HG03457 (cell line): ENCODE measurements around the gene SYNCRIP.
"Not testable (repeated sequence)": the region's sequence is repeated elsewhere in the genome, so short reads cannot be mapped to it uniquely, and the experiment has no call there.

Experiments used
- ATAC-seq: cut with Tn5 transposase; IDR thresholded peaks from one replicate; pipeline ENCODE4 v1.9.1; 2021; ENCODE audit warnings: moderate number of reproducible peaks; ENCODE audit not compliant: unreplicated experiment

Gene SYNCRIP

DNA sequence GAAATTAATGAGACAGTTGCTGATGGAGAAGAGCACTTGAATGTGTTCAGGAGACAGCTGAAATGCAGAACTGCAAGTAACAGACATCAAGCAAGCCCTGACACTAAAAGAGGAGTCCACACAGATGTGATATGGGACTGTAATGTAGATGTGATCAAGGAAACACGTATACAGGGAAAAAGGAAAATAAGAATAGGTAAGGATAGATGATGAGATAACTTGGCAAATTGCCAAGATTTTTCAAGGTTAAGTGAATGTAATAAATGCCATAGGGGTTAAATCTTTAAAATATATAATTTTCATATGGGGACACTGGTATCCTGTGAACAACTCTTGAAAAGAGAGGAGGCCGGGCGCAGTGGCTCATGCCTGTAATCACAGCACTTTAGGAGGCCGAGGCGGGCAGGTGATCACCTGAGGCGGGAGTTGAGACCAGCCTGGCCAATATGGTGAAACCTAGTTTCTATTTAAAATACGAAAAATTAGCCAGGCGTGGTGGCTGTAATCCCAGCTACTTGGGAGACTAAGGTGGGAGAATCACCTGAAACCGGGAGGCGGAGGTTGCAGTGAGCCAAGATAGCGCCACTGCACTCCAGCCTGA lies 41.9 kb downstream of the SYNCRIP start:
- ATAC-seq: no peak

DNA sequence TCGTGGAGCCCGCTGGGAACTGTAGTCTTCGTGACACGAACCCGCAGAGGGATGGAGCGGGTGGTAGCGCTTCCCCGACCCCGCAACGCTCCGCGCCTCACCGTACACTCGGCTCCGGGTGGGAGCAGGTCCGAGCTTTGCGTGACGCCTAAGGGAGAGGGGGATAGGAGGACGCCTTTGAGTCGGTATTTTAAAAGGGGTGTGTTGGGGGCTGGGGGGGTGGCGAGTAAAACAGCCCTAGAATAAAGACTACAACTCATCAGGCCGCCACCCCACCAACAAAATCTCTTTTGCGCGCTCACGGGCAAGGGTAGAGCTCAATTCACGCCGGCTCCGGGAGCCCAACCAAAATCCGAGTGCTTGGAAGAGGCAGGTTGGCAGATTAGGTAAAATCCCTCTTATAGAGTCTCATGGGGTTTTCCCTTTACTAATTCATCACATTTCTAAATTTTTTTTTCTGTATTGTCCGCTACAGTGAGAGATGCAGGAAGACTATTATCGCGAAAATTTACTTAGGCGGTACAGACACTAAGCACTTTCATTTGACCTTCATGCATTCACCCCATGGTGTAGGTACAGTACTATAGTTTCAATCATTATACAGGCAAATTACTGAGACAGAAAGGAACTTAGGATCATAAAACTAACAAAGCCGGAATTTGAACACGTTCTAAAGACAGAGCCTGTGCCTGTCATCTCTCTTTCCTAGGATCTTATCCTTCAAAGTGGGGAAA lies 48.3 kb downstream of the SYNCRIP start:
- peak; percentile 0 for ATAC-seq

DNA sequence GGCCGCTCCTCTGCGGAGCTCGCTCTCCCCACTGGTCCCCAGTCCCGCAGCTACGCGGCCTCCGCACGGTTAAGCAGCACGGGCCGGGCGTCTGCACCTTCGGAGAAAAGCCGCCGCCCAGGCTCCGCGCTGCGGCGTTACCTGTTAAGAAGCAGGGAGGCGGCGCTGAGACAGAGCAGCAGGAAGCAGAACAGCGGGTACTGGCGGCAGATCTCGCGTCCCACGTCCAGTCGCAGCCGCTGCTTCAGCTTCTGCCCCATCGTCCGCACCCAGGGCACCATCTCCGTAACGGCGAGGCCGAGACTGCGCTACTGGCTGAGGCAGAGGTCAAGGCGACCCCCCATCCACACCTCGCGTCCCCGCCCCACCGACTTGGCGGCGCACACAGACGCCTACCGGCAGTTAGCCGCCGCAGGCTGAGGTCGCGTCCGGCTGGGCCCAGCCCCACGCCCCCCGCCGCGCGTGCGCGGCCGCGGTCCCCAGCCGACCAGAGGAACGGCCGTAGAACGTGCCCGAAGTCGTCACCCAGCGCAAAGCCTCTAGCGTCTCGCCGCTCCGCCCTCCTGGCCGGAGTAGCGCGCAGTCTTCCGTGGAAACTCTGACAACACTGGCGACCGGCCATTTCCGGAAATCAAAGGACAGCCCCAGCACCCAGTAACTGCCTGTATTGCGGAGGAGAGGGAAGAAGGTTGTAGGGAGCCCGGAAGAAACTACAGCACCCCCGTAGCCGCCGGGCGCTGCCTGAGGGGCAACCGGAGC lies 49.1 kb downstream of the SYNCRIP start, which contains the start of gene SNX14:
Gene SNX14, minus strand, starts transcription at position 421 of the 759 bp plus-strand sequence. Its CDS starts 140 bp downstream, at position 281.
- peak; percentile 92 for ATAC-seq

DNA sequence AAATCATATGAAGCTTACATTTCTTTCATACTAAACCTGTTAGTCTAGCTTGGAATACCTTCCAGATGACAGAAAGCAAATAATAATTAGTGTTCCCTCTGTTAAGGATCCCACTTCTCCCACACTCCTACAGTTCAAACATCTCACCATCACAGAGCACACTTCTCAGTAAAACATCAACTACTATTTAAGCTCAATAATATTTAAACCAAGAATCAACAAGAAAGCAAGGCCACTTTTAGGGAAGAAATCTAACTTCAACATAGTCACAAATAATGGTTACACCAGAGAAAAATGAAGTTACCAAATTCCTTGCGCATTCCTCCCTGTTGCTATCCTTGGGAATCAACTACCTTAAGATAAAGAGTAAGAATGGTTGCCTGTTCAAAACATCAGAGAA lies 50.7 kb downstream of the SYNCRIP start:
- no peak for ATAC-seq

DNA sequence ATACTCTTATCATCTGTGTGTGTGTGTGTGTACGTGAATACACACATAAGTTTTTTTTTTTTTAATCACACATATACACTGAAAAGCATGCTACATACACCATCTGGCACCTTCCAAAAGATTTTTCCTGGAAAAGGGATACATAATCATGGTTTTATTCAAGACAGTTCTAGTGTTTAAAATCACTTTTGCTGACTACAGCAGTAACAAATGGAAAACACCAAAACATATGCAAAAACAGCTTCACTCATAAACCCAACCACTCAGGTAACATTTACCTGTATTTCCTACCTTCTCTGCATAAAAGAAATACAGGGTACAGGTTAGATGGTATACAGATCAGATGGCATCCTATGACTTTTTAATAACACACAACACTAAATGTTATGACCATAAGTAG lies 51.5 kb downstream of the SYNCRIP start:
- no peak for ATAC-seq

DNA sequence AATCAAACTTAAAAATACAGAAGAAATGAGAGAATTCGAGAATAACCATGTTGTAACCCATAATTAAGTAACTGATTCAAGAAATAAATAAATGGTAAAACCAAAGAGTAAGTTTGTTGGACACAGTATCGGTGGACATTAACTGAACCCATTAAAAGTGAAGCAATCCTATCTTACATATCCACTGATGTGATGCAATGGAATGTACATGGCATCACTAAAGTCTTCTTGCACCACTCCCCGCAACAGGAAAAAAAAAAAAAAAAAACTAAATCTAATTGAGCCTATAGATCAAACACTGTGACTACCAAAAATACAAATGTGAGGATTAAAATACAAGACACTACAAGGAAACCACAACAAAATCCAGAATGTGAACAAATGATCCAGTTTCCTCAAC lies 56.9 kb downstream of the SYNCRIP start:
- ATAC-seq: no peak

DNA sequence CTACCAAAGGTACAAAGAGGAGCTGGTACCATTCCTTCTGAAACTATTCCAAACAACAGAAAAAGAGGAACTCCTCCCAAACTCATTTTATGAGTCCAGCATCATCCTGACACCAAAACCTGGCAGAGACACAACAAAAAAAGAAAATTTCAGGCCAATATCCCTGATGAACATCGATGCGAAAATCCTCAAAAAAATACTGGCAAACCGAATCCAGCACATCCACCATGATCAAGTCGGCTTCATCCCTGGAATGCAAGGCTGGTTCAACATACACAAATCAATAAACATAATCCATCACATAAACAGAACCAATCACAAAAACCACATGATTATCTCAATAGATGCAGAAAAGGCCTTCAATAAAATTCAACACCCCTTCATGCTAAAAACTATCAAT lies 59.9 kb downstream of the SYNCRIP start:
- ATAC-seq: not testable (repeated sequence)

DNA sequence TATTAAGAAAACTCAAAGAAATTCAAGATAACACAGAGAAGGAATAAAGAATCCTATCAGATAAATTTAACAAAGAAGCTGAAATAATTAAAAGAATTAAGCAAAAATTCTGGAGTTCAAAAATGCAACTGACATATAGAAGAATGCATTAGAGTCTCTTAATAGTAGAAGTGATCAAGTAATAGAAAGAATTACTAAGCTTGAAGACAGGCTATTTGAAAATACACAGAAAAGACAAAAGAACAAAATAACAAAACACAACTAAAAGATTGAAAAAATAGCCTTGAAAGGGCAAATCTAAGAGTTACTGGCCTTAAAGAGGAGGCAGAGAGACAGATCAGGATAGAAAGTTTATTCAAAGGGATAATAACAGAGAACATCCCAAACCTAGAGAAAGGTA lies 61.1 kb downstream of the SYNCRIP start:
- no peak for ATAC-seq

DNA sequence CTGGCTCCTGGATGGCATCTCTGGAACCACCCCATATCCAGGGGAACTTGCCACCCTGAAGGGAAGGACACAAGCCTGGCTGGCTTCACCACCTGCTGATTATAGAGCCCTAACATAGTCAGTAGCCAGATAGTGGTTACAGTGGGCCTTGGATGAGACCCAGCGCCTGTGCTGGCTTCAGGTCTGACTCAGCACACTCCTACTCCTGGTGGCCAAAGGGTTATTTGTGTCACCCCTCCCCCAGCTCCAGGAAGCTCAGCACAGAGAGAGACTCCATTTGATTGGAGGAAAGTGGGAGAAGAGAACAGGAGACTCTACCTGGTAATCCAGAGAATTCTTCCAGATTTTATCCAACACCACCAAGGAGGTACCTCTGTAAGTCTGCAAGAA lies 61.8 kb downstream of the SYNCRIP start:
- ATAC-seq: no peak

DNA sequence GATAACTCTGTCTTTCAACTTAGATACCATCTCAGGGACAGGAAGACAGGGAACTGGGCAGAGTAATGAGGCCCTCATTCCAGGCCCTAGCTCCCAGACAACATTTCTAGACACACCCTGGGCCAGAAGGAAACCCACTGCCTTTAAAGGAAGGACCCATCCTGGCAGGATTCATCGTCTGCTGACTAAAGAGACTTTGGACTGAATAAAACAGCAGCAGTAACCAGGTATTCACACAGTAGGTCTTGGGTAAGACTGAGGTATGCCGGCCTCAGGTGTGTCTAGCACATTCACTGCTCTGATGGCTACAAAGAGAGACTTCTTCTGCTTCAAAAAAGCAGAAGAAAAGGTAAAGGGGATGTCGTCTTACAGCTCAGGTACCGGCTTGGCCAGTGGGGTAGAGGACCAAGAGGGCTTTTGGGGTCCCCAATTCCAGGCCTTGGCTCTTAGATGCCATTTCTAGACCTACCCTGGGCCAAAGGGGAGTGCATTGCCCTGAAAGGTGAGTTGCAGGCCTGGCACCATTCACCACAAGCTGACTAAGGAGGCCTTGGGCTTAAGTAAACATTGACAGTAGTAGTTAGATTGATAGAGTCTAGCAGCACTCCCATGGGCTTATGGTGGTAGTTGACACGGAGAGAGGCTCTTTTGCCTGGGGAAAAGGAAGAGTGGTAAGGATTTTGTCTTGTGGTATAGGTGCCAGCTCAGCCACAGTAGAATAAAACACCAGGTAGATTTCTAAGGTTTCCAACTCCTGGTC lies 62.4 kb downstream of the SYNCRIP start:
- no peak for ATAC-seq

DNA sequence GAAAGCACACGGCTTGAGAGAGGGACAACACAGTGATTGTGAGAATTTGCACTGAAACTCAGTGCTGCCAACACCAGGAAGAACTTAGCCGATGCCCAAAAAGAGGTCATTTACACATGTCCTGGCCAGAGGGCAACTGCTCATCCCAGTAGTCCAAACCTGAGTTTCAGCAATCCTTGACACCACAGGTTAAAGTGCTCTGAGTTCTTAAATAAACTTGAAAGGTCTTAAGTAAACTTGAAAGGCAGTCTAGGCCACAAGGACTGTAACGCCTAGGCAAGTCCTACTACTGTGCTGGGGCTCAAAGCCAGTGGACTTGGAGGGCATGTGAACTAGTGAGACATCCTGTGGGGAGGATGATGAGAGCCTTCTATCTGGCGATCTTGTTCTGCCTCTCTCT lies 63.1 kb downstream of the SYNCRIP start:
- ATAC-seq: no peak

DNA sequence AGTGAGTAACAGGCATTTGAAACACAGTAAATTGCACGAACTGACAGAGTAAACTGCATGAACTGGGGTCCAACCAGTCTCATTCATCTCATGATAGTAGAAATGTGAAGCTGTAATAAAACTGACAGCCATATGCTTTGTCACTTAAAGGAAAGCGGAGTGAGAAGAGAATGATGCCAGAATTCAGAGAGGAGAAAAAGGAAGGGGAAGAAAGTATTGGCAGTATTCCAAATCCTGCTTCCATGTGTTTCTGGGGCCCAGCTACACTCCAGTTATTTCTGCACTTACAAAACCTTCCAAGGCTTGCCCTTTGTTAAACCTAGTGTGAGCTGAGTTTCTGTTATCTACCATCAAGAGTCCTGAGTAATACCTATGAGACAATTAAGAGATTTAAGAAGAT lies 66.2 kb downstream of the SYNCRIP start:
- no peak for ATAC-seq

DNA sequence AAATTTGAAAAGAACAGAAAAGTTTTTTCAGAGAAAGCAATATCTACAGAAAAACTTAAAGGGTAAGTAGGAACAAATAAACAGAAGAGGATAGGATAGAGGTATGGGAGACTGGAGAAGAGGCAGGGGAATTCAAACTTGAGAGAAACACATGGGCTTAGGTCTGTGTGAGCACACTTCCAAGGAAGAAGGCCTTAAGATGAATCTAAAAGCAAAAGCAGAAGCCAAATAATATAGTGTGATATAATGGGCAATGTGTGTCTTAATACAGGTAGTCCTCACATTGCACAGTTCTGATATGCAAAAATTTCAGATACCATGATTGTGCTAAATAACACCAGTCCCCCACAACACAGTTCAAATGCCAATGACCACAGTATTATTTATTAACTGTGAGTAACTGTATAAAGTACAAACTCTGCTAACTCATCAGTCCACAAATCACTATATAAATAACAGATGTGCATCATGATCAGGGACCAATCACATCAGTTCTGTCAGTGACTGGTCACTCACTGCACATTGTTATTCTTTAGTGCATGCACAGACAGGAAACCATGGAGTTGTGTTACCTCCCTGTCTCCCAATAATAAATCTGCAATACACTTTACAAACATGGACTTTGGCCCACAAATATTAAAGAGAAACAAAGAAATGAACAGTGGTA lies 67.6 kb downstream of the SYNCRIP start:
- ATAC-seq: no peak

DNA sequence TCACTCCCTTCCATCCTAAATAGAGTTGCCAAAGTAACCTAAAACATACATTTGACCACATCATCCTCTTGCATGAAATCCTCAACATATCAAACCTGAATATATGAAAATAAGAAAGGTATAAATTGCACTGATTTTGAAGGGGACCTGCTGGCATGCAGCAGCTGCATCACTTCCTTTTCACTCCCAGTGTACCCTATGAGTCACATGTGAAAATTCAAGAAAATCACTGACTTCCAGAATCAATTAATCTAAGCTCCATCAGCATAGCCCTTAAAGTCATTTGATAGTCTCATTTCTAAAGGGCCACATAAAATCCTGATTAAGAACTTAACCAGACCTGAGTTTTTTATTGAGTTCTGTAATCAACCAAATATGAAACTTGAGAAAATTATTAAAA lies 73.4 kb downstream of the SYNCRIP start:
- no peak for ATAC-seq

DNA sequence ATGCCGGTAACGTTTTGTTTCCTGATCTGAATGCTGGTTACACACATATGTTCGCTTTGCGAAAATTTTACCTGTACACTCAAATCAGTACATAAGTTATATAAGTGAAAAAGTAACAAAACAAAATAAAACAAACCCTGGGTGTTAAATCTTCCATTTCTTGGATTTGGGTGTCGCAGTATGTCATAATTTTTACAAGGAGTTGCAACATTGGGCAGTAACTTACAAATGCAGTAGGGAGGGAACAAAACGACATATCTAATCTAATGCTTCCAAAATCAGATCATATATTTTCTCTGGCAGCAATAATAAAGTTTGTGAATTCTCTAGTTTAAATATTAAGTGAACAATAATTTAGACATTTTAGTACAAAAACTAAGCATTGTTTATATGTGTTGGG lies 74.3 kb downstream of the SYNCRIP start:
- ATAC-seq: no peak

DNA sequence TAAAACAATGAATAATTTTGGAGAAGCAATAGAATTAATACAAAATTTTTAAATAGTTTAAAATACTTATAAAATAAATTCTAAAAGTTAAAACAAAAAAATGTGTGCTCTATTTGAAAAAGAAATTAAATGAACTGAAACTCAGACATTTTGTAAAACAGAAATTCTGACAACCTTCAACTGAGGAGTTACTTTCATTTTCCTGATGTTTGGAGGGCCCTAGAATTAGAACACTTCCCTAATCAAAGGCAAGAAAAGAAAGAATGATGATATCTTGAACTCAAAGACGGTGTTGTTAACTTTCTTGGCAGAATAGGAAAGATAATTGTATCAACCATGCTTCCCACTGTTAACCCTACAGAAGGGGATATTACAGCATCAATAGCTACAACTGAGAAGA lies 77.0 kb downstream of the SYNCRIP start:
- no peak for ATAC-seq

DNA sequence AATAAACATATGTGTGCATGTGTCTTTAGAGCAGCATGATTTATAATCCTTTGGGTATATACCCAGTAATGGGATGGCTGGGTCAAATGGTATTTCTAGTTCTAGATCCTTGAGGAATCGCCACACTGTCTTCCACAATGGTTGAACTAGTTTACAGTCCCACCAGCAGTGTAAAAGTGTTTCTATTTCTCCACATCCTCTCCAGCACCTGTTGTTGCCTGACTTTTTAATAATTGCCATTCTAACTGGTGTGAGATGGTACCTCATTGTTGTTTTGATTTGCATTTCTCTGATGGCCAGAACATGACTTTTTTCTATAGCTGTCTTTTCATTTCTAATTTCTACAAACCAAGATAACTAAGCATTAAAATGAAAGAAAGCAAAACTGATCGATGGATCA lies 78.5 kb downstream of the SYNCRIP start:
- ATAC-seq: not testable (repeated sequence)
